ENCODE data around the gene CPLANE2. TPM values are rescaled to one million over a fixed set of nuclear protein-coding genes. Genes with fewer than 3 reads are reported as not detected.
A peak's percentile ranks its signal among the peaks of the same experiment; 100 is the strongest.

CPLANE2 gene
- total RNA-seq, 1 experiment from 2014 or later: 9.1 TPM

- no peak for DNase-seq
- Histone ChIP-seq H3K27me3 (ENCODE audit: control insufficient read depth, insufficient read depth, low read length) (no peaks in the 10 kb centered on the region), H3K4me3 (ENCODE audit: insufficient read depth, low read depth, low read length) (no peak overlapping the region), H3K36me3 (replicated peaks; ENCODE audit: control insufficient read depth, insufficient read depth, low read length) (no peaks in the 10 kb centered on the region)
Measured at GRCh38 chr1:16186655-16187235, 50.2 kb downstream of the CPLANE2 start.

GRCh38 chr1:16184557-16185303 lies 52.3 kb downstream of the CPLANE2 start:
- peak; percentile 51 for DNase-seq
- no peaks in the 10 kb centered on the region for H3K27me3 ChIP-seq (ENCODE audit: control insufficient read depth, insufficient read depth, low read length)
- H3K4me3 ChIP-seq (ENCODE audit: insufficient read depth, low read depth, low read length): no peak overlapping the region
- H3K36me3 ChIP-seq (replicated peaks; ENCODE audit: control insufficient read depth, insufficient read depth, low read length): no peaks in the 10 kb centered on the region

GRCh38 chr1:16183765-16184556 lies 53.0 kb downstream of the CPLANE2 start:
- DNase-seq: peak; percentile 44
- no peaks in the 10 kb centered on the region for H3K27me3 ChIP-seq (ENCODE audit: control insufficient read depth, insufficient read depth, low read length)
- no peaks in the 10 kb centered on the region for H3K36me3 ChIP-seq (replicated peaks; ENCODE audit: control insufficient read depth, insufficient read depth, low read length)
- no peak overlapping the region for H3K4me3 ChIP-seq (ENCODE audit: insufficient read depth, low read depth, low read length)

- Histone ChIP-seq H3K4me3 (ENCODE audit: insufficient read depth, low read depth, low read length) (no peak overlapping the region), H3K27me3 (ENCODE audit: control insufficient read depth, insufficient read depth, low read length) (no peaks in the 10 kb centered on the region), H3K36me3 (replicated peaks; ENCODE audit: control insufficient read depth, insufficient read depth, low read length) (no peaks in the 10 kb centered on the region)
- no peak for DNase-seq
Measured at GRCh38 chr1:16183179-16183578, 53.8 kb downstream of the CPLANE2 start.

GRCh38 chr1:16181887-16182719 lies 54.9 kb downstream of the CPLANE2 start:
- Histone ChIP-seq H3K4me3 (ENCODE audit: insufficient read depth, low read depth, low read length) (no peak overlapping the region), H3K27me3 (ENCODE audit: control insufficient read depth, insufficient read depth, low read length) (no peaks in the 10 kb centered on the region; the same call in 1 of the 2 replicates), H3K36me3 (replicated peaks; ENCODE audit: control insufficient read depth, insufficient read depth, low read length) (no peaks in the 10 kb centered on the region)
- peak; percentile 91 for DNase-seq

Other genes starting within 250 kb of the CPLANE2 start
- 0.15 and 0.28 TPM in 2 replicates for gene SRARP, start 232.9 kb downstream of the CPLANE2 start, total RNA-seq (2014; rRNA removed; shearing (Covaris generic))
- gene HSPB7, start 219.1 kb downstream of the CPLANE2 start, total RNA-seq (2014; rRNA removed; shearing (Covaris generic)): 0.07 TPM in 1 of 2 replicates, not detected in the other
- 0.10 and 0.85 TPM in 2 replicates for gene CLCNKA, start 215.1 kb downstream of the CPLANE2 start, total RNA-seq (2014; rRNA removed; shearing (Covaris generic))
- gene CLCNKB, start 193.4 kb downstream of the CPLANE2 start, total RNA-seq (2014; rRNA removed; shearing (Covaris generic)): 2.4 and 2.8 TPM in 2 replicates
- 0.26 and 0.45 TPM in 2 replicates for gene FAM131C, start 163.5 kb downstream of the CPLANE2 start, total RNA-seq (2014; rRNA removed; shearing (Covaris generic))
- gene EPHA2, start 81.1 kb downstream of the CPLANE2 start, total RNA-seq (2014; rRNA removed; shearing (Covaris generic)): 43.3 and 63.5 TPM in 2 replicates
- gene ARHGEF19, start 24.5 kb downstream of the CPLANE2 start, total RNA-seq (2014; rRNA removed; shearing (Covaris generic)): 16.2 and 21.0 TPM in 2 replicates
- 38.9 and 40.4 TPM in 2 replicates for gene FBXO42, start 115.3 kb upstream of the CPLANE2 start, total RNA-seq (2014; rRNA removed; shearing (Covaris generic))
- gene SZRD1, start 130.1 kb upstream of the CPLANE2 start, total RNA-seq (2014; rRNA removed; shearing (Covaris generic)): 111 and 124 TPM in 2 replicates
- gene SPATA21, start 200.2 kb upstream of the CPLANE2 start, total RNA-seq (2014; rRNA removed; shearing (Covaris generic)): 0.07 TPM in 1 of 2 replicates, not detected in the other
- 69.5 and 80.0 TPM in 2 replicates for gene NECAP2, start 203.5 kb upstream of the CPLANE2 start, total RNA-seq (2014; rRNA removed; shearing (Covaris generic))